MCF 10A (cell line): ENCODE results near the gene BTG1. TPM values are rescaled to one million over a fixed set of nuclear protein-coding genes. Genes with fewer than 3 reads are reported as not detected.

Source experiments
- Bru-seq: library from RNA; stranded (reverse); fragments of 400-500 nt; gene quantifications from one replicate; lab custom pipeline; 2021; lab: Mats Ljungman, UMichigan
- BruChase-seq, 2 experiments: library from RNA; stranded (reverse); fragments of 400-500 nt; gene quantifications; one replicate each; lab custom pipeline; 2021; lab: Mats Ljungman, UMichigan
- BruUV-seq: library from RNA; stranded (reverse); fragments of 400-500 nt; replicated peaks from 2 replicates; lab custom pipeline; 2021; lab: Mats Ljungman, UMichigan
- CTCF ChIA-PET: fragments of 300-600 bp; sonication (Branson Sonifier 250); formaldehyde crosslinking; extraction: SDS; loops from one replicate; lab custom pipeline; 2021; ENCODE audit warnings: antibody characterized with exemption, inconsistent platforms; lab: Yijun Ruan, JAX
- POLR2A ChIA-PET: fragments of 300-600, 350-650 bp; sonication (Branson Sonifier 250); formaldehyde crosslinking; extraction: SDS; loops from one replicate; lab custom pipeline; 2020; ENCODE audit warnings: antibody characterized with exemption, inconsistent platforms; lab: Yijun Ruan, JAX
- DNase-seq: peaks from one replicate; pipeline ENCODE4 v3.0.0-alpha.2; 2018; ENCODE audit not compliant: unreplicated experiment
- H3K27ac Mint-ChIP-seq: one replicate; pipeline ENCODE4 v1.8.0; 2022; ENCODE audit warnings: mild to moderate bottlenecking, low read depth, mixed read lengths; ENCODE audit not compliant: unreplicated experiment
- H3K27me3 Mint-ChIP-seq: one replicate; pipeline ENCODE4 v1.8.0; 2022; ENCODE audit warnings: mixed read lengths; ENCODE audit not compliant: insufficient read depth, unreplicated experiment
- H3K36me3 Mint-ChIP-seq: one replicate; pipeline ENCODE4 v1.8.0; 2022; ENCODE audit warnings: mild to moderate bottlenecking, moderate library complexity, mixed read lengths; ENCODE audit not compliant: insufficient read depth, unreplicated experiment
- H3K4me1 Mint-ChIP-seq: one replicate; pipeline ENCODE4 v1.8.0; 2022; ENCODE audit warnings: mixed read lengths; ENCODE audit not compliant: insufficient read depth, unreplicated experiment
- H3K4me3 Mint-ChIP-seq: one replicate; pipeline ENCODE4 v1.8.0; 2022; ENCODE audit warnings: mild to moderate bottlenecking, moderate library complexity, mixed read lengths; ENCODE audit not compliant: unreplicated experiment
- H3K9me3 Mint-ChIP-seq: one replicate; pipeline ENCODE4 v1.8.0; 2022; ENCODE audit warnings: mixed read lengths; ENCODE audit not compliant: unreplicated experiment
- intact Hi-C: fragments of 100-400 bp; cut with micrococcal nuclease; formaldehyde crosslinking; loops from 2 replicates; pipeline ENCODE4 v1.14.1; 2022
- long read RNA-seq: library from polyadenylated mRNA; stranded (forward); transcript quantifications from one replicate; pipeline ENCODE4 v2.0.0, GENCODE V29; 2022
- total RNA-seq: library from RNA; stranded (reverse); gene quantifications from 2 replicates; pipeline ENCODE4 v1.2.3, GENCODE V29; 2022
- TF ChIP-seq, protein P1 (sequence below): fragments of 200-600 bp; IDR thresholded peaks from one replicate; pipeline ENCODE4 v1.8.0; 2022; ENCODE audit warnings: antibody characterized with exemption, mild to moderate bottlenecking; ENCODE audit not compliant: unreplicated experiment

The BTG1 gene, protein sequence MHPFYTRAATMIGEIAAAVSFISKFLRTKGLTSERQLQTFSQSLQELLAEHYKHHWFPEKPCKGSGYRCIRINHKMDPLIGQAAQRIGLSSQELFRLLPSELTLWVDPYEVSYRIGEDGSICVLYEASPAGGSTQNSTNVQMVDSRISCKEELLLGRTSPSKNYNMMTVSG
- 128 and 129 TPM in 2 replicates for total RNA-seq
- Bru-seq, nascent RNA, result percentile 99 among the genes with signal in this experiment
- BruChase-seq, experiment 1, labeled RNA remaining after a 6-hour chase, result percentile 96 among the genes with signal in this experiment
- BruChase-seq, experiment 2, labeled RNA remaining after a 2-hour chase, result percentile 100 among the genes with signal in this experiment
- long read RNA-seq, full-length matches to known transcripts, result 199 of 205 reads
- long read RNA-seq, partial matches to known transcripts, result 0 of 205 reads
- long read RNA-seq, other reads (novel, unspliced or antisense), result 6 of 205 reads

DNA sequence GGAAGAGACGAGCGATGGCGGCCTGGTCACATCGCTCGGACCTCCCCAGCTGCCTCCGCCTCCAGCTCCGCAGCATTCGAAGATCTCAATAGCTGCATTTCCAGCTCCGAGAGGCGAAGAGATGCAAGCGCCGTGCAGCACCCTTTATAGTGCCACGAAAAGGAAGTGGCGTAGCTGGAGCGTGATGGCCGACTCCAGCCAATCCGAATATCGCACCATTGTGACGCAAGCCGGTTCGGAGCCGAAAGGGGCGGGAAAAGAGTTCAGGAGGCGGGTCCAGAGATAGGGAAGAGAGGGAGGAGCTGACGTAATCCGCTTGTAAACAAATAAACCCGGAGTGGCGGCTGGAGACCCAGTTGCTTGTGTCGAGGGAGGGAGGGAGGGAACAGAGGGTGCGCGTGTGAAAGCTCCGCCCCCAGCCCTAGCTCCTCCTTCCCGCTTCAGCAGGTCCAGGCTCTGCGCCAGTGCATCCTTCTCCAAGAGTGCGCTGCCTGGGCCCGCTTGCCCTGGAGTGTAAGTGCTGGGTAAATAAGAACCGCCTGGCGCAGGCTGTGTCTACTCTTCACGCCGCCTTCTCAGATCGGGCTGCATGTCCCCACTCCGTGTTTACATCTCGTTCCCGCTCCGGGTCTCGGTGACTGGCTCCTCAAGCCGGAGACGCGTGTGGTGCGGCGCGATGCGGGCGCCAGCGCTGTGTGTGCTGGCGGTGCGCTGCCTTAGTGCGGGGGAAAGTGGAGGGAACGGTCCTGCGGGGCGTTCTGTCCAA is at the start of gene BTG1:
Gene BTG1, minus strand, starts transcription at position 116 of the 766 bp plus-strand sequence. CDS start 311 bp downstream, outside the sequence.
- intact Hi-C loops, result loop anchor here (2.0 to 10.0 kb wide), 6 partner anchors 67 to 567 kb away; no protein-coding TSS in a partner anchor
- H3K36me3 Mint-ChIP-seq, result peaks cover 51% of the 10 kb centered on the region
- H3K4me1 Mint-ChIP-seq, result peaks cover 16% of the 10 kb centered on the region
- H3K9me3 Mint-ChIP-seq, result no peaks in the 10 kb centered on the region
- H3K4me3 Mint-ChIP-seq, result peak within 1 kb of the TSS; percentile 89
- no peaks in the 10 kb centered on the region for H3K27me3 Mint-ChIP-seq
- DNase-seq, result peak; percentile 100
- CTCF ChIA-PET, result interaction anchor here (0.6 to 2.6 kb wide), 15 partner anchors 8 to 764 kb away, joined by 3 to 16 read pairs (median 4); no protein-coding TSS in a partner anchor
- H3K27ac Mint-ChIP-seq, result peak within 1 kb of the TSS; percentile 74
- BruUV-seq, result no TSS peak
- TF ChIP-seq, protein P1, sequence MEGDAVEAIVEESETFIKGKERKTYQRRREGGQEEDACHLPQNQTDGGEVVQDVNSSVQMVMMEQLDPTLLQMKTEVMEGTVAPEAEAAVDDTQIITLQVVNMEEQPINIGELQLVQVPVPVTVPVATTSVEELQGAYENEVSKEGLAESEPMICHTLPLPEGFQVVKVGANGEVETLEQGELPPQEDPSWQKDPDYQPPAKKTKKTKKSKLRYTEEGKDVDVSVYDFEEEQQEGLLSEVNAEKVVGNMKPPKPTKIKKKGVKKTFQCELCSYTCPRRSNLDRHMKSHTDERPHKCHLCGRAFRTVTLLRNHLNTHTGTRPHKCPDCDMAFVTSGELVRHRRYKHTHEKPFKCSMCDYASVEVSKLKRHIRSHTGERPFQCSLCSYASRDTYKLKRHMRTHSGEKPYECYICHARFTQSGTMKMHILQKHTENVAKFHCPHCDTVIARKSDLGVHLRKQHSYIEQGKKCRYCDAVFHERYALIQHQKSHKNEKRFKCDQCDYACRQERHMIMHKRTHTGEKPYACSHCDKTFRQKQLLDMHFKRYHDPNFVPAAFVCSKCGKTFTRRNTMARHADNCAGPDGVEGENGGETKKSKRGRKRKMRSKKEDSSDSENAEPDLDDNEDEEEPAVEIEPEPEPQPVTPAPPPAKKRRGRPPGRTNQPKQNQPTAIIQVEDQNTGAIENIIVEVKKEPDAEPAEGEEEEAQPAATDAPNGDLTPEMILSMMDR, result no peak
- POLR2A ChIA-PET, result interaction anchor here (0.5 to 9.6 kb wide), 86 partner anchors 10 to 1932 kb away, joined by 3 to 222 read pairs (median 5); partner anchors contain the start of gene EEA1

DNA sequence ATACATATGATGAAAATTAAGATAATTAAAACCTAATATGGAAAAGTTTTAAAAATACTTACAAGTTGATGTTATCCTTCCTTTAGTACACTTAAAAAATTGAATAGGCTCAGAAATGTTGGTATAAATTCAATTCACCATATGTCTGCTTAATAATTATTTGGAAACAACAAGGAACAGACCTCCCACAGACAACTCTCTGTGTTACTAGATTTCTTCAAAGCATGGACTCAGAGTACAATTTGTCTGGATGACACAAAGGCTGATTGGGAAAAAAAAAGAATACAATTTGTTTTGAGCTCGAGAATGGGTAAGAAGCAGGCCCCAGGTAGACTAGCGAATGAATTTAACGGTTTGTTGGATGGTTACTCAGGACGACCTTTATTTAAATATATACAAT is 48.9 kb upstream of the BTG1 start:
- H3K36me3 Mint-ChIP-seq, result no peaks in the 10 kb centered on the region
- H3K4me1 Mint-ChIP-seq, result no peaks in the 10 kb centered on the region
- no peaks in the 10 kb centered on the region for H3K27me3 Mint-ChIP-seq
- DNase-seq, result no peak
- H3K9me3 Mint-ChIP-seq, result no peaks in the 10 kb centered on the region
- BruUV-seq, result no TSS peak
- TF ChIP-seq, protein P1, result no peak
- intact Hi-C loops, result no loop called here
- H3K27ac Mint-ChIP-seq, result no peak overlapping the region
- ChIA-PET POLR2A (no interaction called here), CTCF (no interaction called here)
- H3K4me3 Mint-ChIP-seq, result no peak overlapping the region

DNA sequence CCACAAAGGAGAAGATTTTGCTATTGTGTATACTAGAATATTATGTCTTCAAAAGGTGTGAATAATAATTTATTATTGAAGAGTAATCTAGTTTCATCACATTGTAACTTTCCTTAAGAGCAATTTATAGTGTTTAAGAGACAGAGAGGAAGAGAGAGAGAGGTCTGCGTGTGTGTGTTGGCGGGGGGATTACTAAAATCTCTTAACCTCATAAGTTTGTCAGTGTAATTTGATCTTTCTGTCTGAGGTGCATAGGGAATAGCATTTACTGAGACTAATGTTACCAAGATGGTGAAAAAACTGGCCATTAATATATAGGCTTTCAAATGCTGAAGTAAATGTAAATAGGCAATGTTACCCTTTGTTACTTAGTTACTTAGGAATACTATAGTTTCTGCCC is 48.2 kb upstream of the BTG1 start:
- TF ChIP-seq, protein P1, result no peak
- BruUV-seq, result no TSS peak
- no peak for DNase-seq
- H3K27ac Mint-ChIP-seq, result no peak overlapping the region
- POLR2A ChIA-PET, result no interaction called here
- H3K4me3 Mint-ChIP-seq, result no peak overlapping the region
- no peaks in the 10 kb centered on the region for H3K4me1 Mint-ChIP-seq
- CTCF ChIA-PET, result no interaction called here
- H3K36me3 Mint-ChIP-seq, result no peaks in the 10 kb centered on the region
- H3K27me3 Mint-ChIP-seq, result no peaks in the 10 kb centered on the region
- no peaks in the 10 kb centered on the region for H3K9me3 Mint-ChIP-seq
- intact Hi-C loops, result no loop called here

DNA sequence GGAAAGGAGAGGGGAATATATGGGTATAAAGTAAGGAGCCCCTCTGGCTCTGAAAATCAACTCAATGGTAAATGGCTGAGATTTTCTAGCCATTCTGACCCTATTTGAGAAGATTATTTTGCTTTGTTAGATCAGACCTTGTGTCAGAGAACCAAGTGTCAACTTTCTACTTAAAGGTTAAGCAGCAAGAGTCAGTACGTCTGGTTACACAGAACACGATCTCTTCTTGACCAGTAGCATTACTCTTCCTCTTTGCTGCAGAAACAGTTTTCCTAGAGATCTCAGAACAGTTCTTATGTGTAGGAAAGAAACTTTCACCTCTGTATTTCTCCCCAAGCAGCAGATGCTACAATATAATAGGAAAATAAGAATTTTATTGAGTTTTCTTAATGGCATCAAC is 47.4 kb upstream of the BTG1 start:
- no peaks in the 10 kb centered on the region for H3K9me3 Mint-ChIP-seq
- POLR2A ChIA-PET, result no interaction called here

More for the DNA sequence above, 47.4 kb upstream of the BTG1 start:
- no peak overlapping the region for H3K27ac Mint-ChIP-seq
- H3K4me1 Mint-ChIP-seq, result no peaks in the 10 kb centered on the region
- no peaks in the 10 kb centered on the region for H3K36me3 Mint-ChIP-seq
- intact Hi-C loops, result no loop called here
- TF ChIP-seq, protein P1, result no peak
- H3K27me3 Mint-ChIP-seq, result no peaks in the 10 kb centered on the region
- no TSS peak for BruUV-seq
- CTCF ChIA-PET, result interaction anchor here (1.0 kb wide), 1 partner anchor 9 kb away, joined by 3 read pairs; no protein-coding TSS in a partner anchor
- H3K4me3 Mint-ChIP-seq, result no peak overlapping the region
- no peak for DNase-seq
